Stimulated activated CD4-positive, alpha-beta T cell treated with anti-CD3 and anti-CD28 coated beads, TNF-alpha, amount 100 ng/mL, for 24 hours (primary cell): ENCODE data around the gene SRSF4.
"Not testable (repeated sequence)": the region's sequence is repeated elsewhere in the genome, so short reads cannot be mapped to it uniquely, and the experiment has no call there.

ENCODE experiments used
- DNase-seq, 3 experiments: peaks; one replicate each; pipeline ENCODE4 v3.0.0-alpha.2; 2020; ENCODE audit warnings: low read depth in 3 of 3

SRSF4 gene

DNA sequence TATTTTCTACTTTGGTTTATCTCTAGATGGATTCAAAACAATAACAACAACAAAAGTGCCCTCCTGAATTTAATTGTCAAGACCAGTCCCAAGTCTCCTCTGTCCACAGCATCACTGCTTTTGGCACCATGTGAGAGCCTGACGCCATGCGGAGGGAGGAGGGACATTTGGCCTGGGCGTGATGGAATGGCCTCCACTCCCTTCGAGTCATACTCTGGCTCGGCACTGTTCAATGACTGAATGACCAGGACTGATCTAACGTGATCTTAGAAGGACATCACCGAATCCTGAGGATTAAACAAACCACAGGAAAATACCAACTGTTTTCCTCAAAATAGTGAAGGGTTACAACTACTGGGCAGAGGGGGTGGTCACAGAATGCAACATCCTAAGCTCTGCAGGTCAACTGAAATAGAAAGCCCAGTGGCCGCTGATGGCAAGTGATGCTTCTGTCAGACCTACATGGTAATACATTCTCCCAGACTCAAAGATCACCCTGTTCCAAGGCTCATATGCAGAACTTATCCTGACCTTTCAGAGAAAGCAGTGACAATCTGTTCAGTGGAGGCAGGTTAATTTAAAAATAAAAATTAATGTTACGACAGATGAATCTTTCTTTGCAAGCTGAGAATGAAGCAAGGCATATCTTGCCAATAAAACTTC is 19.1 kb downstream of the SRSF4 start:
- DNase-seq = no peak

DNA sequence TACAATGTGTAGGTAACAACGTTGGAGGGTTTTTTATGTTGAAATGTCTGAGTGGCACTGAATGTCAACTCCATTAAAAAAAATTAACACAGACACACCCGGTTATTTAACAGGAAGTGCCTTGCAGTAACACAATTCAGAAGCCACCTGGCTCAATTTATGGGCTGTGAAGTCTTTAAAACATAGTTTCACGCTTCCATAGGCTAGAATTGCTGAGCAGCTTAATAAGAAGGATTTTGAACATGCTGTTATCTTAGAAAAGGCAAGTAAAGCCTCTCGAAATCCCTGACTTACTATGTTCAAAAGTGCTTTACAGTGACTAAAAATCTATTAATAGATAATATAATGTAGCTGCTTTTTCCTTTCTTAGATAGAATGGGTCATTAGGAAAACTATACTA is 19.7 kb downstream of the SRSF4 start:
- no peak for DNase-seq

DNA sequence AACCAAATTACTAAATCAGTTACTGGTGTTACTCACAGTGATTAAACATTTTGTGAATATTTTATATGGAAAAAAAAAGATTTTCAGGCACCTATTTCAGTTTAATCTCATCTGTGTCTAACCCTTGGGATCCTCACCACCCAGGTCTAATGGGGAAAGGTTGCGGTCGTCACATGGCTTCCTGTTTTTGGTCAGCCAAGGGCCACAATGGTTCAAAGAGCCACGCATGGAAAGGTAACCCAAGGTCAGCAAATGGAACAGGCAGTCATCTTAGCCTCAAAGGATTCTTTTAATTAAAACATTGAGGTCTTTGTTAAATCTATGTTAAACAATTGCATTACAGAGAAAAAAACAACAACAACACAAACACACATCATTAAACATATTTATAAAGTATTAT is 21.9 kb downstream of the SRSF4 start:
- DNase-seq = no peak

DNA sequence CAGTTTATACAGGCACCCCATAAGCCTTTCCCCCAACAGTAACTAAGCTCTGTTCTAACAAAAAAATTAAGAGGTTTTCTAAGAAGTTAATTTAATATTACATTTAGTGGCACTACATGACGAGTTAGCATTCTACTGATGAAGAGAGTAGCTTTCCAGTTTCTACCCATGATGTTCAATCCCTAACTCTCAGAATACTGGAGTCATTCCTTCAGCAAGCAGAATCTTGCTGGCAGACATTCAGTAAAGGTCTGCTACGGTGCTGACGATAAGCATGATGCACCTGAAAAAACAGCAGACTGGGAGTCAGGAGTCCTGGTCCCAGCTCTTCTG is 24.5 kb downstream of the SRSF4 start:
- DNase-seq = no peak

DNA sequence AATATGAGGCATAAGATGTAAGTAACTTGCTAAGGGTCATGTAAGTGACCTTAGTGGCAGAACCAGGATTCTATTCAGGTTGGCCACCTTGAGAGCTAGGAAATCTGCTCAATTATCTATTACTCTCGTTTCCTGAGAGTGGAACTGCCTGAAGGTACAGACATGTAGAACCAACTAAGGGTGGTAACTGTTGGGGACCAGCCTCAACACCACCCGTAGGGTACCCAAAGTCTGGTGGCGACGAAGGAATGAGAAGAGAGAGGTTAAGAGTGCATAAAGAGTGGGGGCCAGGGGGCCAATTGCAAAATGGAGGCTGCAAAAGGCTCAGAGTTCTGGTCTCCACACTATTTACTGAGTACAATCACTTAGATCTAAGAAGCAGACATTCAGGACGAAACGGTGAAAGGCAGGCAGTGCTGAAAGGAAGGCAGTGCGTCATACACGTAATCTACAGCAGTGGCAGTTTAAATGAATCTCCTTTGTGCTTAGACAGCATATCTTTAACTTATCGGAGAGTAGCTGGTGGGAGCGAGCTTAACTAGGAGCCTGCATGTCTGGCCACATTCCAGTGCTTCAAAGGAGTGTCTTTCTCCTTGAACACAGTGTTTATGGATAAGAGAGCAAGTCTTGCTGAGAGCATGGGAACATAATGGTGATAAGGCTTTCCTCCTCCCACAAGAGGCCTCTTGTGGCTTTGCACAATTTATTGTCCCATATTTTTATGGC is 25.0 kb downstream of the SRSF4 start:
- DNase-seq = no peak

DNA sequence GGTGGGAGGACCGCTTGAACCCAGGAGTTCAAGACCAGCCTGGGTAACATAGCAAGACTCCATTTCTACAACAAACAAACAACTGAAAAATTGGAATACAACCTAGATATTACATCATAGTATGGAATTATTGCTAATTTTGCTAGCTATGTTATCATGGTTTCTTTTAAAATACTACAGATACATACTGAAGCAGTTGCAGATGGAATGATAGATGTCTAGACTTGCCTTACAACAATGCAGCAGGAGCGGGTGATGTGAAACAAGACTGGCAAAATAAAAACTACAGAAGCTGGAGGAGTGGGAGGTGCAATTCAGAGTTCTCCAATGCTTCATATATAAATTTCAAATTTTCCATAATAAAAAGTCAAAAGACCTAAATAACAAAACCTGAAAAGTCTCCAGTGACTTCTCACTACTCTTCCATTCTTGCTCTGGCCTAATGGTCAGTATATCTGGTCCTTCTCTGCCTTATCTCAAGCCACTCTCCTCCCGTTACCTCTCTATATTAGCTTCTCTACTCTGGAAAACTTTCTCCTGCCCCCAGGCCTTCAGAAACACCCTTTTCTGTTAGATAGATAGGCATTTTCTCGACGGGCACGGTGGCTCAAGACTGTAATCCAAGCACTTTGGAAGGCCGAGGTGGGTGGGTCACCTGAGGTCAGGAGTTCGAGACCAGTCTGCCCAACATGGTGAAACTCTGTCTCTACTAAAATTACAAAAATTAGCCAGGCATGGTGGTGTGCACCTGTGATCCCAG is 29.5 kb downstream of the SRSF4 start:
- no peak for DNase-seq

GRCh38 chr1:29150346-29150745 is 31.4 kb downstream of the SRSF4 start:
- DNase-seq = not testable (repeated sequence)

DNA sequence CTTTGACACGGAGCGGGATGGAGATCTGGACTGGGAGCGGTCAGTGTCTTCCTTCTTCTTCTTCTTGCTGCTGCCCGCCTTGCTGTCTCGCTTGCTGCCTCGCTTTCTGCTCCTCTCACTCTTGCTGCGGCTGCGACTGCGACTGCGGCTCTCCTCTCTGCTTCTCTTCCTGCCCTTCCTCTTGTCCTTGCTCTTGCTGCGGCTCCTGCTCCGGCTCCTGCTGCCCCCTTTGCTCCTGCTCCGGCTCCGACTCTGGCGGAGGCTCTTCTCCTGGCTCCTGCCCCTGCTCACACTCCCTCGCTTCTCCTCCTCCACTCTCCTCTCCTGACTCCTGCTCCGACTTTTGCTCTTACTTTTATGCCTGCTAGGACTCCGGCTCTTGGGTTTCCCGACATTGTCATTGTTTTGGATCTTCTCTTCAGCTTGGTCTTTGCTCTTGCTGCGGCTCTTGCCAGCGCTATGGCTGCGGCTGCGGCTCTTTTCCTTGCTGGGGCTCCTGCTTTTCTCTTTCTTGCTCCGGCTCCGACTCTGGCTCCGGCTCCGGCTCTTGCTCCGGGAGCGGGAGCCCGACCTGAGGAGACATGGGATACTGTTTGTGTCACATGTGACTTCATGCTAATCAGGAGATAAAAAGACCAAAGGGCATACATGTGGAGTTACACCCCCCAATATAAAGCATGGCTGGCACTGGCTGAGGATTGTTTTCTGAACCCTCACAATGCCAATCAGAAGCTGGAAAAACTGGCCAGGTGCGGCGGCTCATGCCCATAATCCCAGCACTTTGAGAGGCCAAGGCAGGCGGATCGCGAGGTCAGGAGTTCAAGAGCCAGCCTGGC is 32.8 kb downstream of the SRSF4 start:
- no peak for DNase-seq

DNA sequence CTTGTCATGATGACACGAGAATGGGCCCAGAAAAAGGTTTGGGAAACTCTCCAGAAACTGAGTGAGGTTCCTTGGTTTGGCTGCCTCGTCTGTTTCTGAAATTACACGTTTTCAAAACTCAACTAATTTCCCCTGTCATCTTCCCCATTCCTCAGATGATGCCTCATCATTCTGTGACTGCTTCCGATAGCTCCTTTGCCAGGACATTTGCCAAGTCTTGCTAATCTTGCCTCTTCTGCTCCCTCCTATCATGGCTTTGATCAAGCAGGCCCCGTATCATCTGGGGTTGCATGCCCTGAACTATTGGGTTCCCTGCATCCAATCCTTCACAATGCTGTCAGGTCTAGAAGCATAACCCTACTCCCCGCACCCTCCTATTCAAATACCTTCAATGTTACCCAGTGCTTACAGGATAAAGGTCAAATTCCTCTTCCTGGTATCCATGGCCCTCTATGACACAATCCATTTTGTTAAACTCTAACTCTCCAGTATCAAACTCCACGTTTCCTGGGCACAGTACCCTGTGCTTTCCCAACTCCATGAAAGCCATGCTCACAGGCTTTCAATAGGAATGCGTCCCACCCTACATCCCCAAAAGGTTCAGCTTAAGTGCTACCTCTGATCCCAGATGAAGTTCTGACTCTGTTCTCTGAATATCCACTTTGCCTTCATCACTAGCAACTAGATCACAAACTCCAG is 35.8 kb downstream of the SRSF4 start:
- no peak for DNase-seq

DNA sequence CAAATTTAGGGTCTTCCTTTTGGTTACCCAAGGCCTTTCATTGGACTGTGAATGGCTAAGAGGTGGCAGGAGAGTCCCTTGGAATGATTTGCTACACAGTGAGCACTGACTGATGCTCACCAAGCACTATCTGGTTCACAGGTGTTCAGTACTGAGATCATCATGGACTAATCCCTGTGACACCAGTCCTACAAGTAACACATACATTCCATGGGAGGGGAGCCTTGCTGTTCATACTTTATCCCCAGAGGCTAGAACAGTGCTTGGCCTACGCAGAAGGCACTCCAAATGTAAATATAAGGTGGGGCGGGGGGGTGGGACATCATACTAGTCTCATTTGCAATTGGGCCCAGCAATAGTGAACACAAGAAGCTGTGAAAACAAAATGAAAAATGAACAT is 37.5 kb downstream of the SRSF4 start:
- no peak for DNase-seq

DNA sequence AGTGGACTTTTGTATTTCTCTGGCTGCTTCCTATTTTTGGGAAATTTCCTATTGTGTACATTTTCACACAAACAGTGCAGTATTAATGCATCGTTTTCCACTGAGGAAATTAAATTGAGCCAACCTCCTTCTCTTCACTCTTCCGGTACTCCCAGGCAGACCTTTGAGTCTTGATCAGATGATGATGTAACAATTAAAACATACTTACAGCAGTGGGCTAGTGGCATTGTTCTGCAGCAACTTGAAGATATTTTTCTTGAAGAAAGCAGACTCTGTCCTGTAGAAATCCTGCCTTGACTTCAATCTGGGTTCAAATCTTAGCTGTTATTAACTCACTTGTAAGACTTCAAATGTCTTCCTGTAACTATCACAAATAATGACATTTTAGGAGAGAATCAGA is 39.0 kb downstream of the SRSF4 start:
- DNase-seq = no peak

GRCh38 chr1:29136391-29136915 is 45.2 kb downstream of the SRSF4 start:
- no peak for DNase-seq

DNA sequence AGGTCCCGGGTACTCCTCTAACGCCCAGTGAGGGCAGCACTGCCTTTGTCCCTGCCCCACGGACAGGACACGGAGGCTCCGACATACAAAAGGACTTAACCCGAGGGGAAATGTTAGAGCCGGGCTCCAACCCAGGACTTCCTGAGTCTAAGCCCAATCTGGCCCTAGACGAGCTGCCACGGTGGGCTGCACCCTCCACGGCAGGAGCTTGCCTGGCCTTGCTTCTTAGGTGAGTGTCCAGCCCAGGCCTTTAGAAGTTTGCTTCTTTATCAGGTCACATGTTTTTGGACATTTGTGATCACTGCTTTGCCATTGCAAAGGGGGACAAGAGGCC is 47.0 kb downstream of the SRSF4 start:
- no peak for DNase-seq

GRCh38 chr1:29133861-29134694 is 47.6 kb downstream of the SRSF4 start:
- DNase-seq = no peak

GRCh38 chr1:29131056-29131455 is 50.6 kb downstream of the SRSF4 start:
- DNase-seq = not testable (repeated sequence)

DNA sequence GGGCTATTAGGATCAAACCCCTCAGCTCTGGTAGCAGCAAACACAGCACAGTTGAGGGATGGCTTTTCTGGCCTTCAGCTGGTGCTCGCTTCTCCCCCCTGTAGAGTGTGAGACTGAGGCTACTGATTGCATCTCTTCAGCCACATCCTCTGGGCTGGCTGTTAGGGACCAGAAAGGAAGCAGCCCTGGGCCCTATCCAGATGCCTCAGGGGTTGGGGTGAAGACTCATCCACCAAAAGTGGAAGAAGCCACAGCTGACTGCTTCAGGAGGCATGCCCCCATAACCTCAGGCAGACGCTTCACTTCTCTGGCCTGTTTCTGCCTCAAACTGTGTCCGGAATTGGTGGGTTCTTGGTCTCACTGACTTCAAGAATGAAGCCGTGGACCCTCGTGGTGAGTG is 51.8 kb downstream of the SRSF4 start:
- DNase-seq = no peak

- no peak for DNase-seq
Measured at GRCh38 chr1:29128739-29129138, 53.0 kb downstream of the SRSF4 start.

DNA sequence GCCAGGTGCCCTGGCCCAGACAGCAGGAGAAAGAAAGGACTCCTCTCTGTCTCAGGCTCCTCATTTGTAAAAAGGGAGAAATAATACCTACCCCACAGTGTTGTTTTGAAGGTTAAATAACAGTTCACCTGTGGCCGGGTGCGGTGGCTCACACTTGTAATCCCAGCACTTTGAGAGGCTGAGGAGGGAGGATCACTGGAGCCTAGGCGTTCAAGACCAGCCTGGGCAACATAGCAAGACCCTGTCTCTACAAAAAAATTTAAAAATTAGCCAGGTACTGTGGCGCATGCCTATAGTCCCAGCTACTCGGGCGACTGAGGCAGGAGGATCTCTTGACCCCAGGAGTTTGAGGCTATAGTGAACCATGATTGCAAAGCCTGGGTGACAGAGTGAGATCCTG is 55.5 kb downstream of the SRSF4 start:
- no peak for DNase-seq

DNA sequence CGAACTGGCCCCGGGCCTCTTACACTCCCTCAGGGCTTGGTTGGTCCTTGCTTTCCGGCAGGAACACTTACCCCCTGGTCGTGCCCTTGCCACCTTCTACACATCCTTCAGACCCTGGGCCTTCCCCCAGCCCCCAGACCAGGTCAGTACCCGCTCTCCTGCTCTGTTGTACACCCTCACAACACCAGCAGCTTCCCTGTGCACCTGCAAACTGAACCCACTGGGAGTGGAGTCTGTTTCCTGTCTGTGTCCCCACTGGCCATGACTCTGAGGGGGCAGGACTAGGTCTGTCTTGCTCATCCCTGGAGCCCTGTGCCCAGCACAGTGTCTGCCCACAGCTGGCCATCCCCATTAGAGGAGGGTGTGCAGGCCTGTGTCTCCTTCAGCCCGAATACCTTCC is 55.9 kb downstream of the SRSF4 start:
- no peak for DNase-seq

DNA sequence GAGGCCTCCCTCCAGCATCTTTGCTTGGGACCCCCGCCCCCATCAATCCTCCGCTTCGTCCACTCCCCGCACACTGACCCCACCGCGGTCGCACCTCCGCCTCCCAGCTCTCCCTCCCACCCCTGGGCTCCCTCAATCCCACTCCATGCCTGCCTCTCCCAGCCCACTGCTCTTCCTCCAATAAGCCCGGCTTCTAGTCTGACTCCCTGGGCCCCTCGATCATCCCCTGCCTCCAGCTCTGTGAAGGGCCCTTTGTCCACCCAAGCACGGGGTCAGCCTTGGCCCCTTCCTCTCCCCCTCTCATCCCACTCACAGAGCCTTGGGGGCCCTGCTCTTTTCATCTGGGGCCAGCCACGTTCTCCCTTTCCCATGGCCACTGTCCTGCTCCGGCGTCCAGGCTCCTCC is 56.5 kb downstream of the SRSF4 start:
- DNase-seq = no peak
